ENCODE measurements around the gene TSNAXIP1.
"Not testable (repeated sequence)": the region's sequence is repeated elsewhere in the genome, so short reads cannot be mapped to it uniquely, and the experiment has no call there.

Gene TSNAXIP1

DNA sequence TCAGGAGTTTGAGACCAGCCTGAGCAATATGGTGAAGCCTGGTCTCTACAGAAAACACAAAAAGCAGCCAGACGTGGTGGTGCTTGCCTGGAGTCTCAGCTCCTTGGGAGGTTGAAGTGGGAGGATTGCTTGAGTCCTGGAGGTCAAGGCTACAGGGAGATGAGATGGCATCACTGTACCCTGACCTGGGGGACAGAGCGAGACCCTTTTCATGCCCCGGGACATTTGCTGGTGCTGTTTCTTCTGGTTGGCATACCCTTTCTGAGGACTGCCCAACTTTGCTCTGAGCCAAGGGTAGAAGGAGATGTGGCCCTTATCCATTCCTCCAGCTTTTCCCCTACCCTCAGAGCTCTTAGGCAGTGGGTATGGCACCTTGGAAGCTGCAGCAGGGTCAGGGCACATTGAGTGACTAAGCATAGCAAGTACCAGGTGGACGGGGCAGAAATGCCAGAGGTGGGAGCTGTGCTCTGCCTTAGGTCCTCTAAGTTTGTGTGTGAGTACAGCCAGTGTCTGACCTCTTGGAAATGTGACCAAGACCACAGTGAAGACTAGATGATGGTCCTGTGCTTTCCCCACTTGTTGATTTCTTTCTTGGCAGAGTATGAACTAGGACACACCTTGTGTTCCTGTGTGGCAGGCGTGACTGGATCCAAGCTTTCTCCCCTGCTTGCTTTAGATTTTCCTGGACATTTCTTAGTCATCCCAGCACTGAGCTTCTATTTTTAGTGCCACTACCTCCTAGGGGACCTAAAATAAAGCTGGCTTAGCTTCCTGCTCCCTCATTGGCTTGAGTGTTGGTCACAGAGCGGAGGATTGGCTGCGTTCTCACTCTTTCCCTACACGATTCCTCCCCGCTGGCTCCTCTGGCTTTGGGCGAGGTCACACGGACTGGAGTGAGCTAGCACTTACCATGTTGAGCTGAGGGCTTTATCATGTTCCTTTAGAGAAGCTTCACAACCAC, 56.2 kb downstream of the TSNAXIP1 start:
- DNase-seq, result no peak

DNA sequence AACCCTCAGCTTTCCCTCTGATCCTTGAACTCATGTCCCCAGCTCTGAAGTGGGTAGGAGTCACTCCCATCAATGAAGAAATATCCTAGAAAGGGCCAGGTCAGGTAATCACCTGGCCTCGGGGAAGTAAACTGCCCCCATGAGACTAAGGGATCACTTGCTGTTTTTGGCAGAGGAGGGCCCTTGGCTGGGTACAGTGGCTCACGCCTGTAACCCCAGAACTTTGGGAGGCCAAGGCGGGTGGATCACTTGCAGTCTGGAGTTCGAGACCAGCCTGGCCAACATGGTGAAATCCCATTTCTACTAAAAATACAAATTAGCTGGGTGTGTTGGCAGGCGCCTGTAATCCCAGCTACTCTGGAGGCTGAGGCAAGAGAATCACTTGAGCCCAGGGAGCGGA, 57.4 kb downstream of the TSNAXIP1 start:
- DNase-seq, result not testable (repeated sequence)

- DNase-seq, result no peak
Measured at GRCh38 chr16:67864594-67864993, 57.9 kb downstream of the TSNAXIP1 start.

DNA sequence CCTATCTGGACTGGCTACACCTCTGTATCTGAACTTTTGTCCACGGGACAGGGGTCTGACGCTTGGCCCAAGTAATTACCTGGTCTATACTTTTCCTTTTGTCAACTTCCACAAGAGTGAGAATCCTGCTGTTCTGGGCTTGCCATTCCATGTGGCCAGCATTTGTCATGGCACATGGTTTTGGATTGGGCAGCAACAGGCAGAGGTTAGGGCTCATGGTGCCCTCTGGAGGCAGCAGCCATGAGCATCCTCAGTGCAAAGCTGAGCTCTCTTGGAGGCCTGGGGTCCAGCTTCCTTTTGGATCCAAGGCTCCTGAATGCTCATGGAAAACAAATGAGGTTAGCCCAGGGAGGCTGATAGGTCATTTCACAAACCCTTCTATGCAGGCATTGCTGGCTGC, 58.6 kb downstream of the TSNAXIP1 start:
- DNase-seq, result no peak

GRCh38 chr16:67868290-67868689, 61.6 kb downstream of the TSNAXIP1 start:
- DNase-seq, result no peak

DNA sequence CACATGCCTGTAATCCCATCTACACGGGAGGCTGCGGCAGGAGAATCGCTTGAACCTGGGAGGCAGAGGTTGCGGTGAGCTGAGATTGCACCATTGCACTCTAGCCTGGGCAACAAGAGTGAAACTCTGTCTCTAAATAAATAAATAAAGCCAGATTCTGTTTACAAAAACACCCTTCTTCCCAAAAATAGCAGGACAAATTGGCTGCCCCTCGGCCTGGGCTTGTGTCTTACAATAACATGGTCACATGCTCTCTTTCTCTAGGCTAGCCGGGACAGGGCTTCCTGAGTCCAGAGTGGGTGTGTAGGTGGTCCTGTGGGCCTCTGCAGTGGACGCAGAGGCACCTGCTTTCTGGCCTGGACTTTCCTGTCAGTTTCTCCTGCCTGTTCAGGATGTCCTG, 63.0 kb downstream of the TSNAXIP1 start:
- DNase-seq, result no peak

DNA sequence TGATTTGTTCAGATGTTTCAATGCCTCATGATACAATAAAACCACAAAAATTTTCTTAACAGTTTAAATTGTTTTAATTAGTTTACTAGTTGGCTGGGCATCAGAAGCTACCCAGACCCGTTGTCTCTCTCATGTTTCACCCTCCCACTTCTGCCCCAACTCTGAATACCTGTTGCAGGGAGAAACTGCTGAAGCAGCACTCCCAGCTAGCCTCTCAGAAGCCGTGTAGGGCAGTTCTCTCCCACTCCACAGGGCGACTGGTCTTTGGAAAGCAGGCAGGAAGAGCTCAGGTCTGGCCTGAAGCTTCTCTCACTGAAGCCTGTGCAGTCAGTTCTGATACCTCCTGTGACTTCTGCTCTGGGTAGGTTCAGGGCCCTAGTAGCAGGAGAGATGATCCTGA, 64.6 kb downstream of the TSNAXIP1 start:
- no peak for DNase-seq

GRCh38 chr16:67872131-67872630, 65.5 kb downstream of the TSNAXIP1 start:
- DNase-seq, result no peak

DNA sequence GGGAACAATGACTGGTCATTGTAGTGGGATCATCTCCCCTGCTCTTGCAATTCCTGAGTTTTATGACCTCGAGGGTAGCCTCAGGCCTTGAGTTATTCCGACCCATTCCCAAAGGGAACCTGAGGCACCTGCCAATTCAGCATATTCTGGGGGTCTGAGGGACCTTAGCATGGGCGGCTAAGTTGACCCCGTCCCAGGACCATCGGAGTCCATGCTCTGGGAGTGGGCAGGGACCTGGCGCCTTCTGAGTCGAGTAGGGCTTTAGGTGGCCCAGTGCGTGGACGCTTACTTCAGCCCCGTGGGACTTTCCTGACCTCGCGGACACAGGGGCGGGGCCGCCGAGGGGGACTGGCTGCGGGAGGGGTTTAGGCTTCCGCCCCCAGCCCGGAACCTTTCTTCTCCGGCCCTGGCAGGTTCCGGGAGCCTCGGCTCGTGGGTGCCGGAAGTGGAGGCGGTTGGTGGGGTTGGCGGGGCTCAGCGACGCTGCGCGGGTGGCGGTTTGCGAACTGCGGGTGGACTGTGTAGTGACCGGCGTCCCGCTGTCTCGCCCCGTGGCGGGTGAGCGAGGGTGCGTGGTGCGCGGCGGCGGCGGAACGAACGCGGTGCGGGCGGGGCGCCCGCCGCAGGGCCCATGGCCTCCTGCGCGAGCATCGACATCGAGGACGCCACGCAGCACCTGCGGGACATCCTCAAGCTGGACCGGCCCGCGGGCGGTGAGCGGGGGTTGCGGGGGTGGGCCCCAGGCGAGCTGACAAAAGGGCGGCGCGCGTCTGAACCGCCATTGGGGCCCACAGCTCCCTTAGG, 66.1 kb downstream of the TSNAXIP1 start, which contains the start of gene EDC4:
TSS of gene EDC4 (plus strand) at position 422 of the 804 bp plus-strand sequence. CDS start at position 632, 210 bp downstream.
- DNase-seq, result peak; percentile 93

DNA sequence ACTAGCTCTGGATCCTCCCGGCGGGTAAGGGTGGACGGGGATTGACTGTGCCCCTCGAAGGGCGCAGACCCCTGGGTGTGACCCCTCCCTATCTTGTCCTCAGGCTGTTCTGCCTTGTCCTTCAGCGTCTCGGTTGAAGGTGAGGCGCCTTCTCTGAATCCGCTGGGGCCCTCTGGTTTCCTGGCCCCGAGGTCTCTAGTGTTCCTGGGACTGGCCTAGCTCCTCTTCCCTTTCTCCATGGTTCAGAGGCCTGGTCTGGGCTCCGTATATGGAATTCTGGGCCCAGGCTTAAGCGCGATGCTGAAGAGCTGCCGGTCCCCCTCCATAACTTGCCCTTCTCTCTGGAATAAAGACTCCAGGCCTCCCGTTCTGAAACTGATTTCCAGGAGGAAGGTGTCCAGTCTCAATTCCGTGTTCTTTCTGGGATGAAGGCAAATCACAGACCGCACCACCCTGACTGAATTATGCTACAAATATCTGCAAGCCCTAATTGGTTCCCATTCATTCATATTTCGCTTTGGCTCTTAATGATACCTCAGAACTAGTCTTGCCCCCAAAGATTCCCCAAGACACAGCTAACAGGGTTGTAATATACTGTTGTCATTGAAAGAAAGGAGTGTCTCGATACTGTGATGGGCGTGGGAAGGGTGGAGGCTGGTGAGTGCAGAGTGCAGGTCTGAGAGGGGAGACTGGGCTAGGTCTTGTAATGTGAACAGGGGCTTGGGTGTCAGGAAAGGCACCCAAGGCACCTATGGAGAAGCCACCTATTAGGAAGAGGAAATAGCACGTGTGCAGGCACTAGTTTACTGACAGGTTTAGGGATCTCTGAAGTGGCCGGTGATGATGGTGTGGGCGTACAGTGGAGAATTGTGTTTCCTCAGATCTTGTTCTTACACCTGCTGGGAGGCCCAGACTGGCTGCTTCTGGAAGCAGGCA, 67.0 kb downstream of the TSNAXIP1 start:
- DNase-seq, result no peak

GRCh38 chr16:67874372-67874771, 67.7 kb downstream of the TSNAXIP1 start:
- DNase-seq, result no peak

GRCh38 chr16:67877064-67877463, 70.4 kb downstream of the TSNAXIP1 start:
- no peak for DNase-seq
